HEK293 (cell line): ENCODE measurements around the gene CCL7.

ENCODE experiments used
- GLI4 ChIP-seq: fragments of 450-650 bp; formaldehyde crosslinking; IDR thresholded peaks from 2 replicates; pipeline ENCODE4 v1.5.1; 2016; ENCODE audit warnings: missing biosample characterization, missing genetic modification characterization
- SP2 ChIP-seq: fragments of 450-650 bp; formaldehyde crosslinking; IDR thresholded peaks from 2 replicates; pipeline ENCODE4 v1.5.1; 2016; ENCODE audit warnings: missing biosample characterization, missing genetic modification characterization
- ZNF24 ChIP-seq: fragments of 450-650 bp; formaldehyde crosslinking; IDR thresholded peaks from 2 replicates; pipeline ENCODE4 v1.5.1; 2016; ENCODE audit warnings: missing biosample characterization, missing genetic modification characterization
- ZNF555 ChIP-seq: fragments of 450-650 bp; formaldehyde crosslinking; conservative IDR thresholded peaks from 2 replicates; pipeline ENCODE4 v1.5.1; 2017; ENCODE audit warnings: missing biosample characterization, mild to moderate bottlenecking, missing genetic modification characterization, inconsistent platforms
- ZNF558 ChIP-seq: fragments of 450-650 bp; formaldehyde crosslinking; IDR thresholded peaks from 2 replicates; pipeline ENCODE4 v1.5.1; 2016; ENCODE audit warnings: missing biosample characterization, missing genetic modification characterization
- ZNF623 ChIP-seq: fragments of 450-650 bp; formaldehyde crosslinking; IDR thresholded peaks from 2 replicates; pipeline ENCODE4 v1.5.1; 2016; ENCODE audit warnings: missing biosample characterization, missing genetic modification characterization
- ZNF776 ChIP-seq: fragments of 450-650 bp; formaldehyde crosslinking; IDR thresholded peaks from 2 replicates; pipeline ENCODE4 v1.5.0; 2017; ENCODE audit warnings: missing biosample characterization, missing genetic modification characterization, borderline replicate concordance
- ZXDB ChIP-seq: fragments of 450-650 bp; formaldehyde crosslinking; IDR thresholded peaks from 2 replicates; pipeline ENCODE4 v1.5.1; 2016; ENCODE audit warnings: missing biosample characterization, missing genetic modification characterization
- TF ChIP-seq, protein P1 (sequence below): fragments of 450-650 bp; formaldehyde crosslinking; IDR thresholded peaks from 2 replicates; pipeline ENCODE4 v1.5.1; 2016; ENCODE audit warnings: missing biosample characterization, missing genetic modification characterization
- TF ChIP-seq, protein P2 (sequence below): sonication (generic); formaldehyde crosslinking; IDR thresholded peaks from 2 replicates; pipeline ENCODE4 v1.8.1; 2022; ENCODE audit warnings: mild to moderate bottlenecking, moderate library complexity, missing genetic modification reagents
- TF ChIP-seq, protein P3 (sequence below): fragments of 450-650 bp; formaldehyde crosslinking; optimal IDR thresholded peaks from 2 replicates; pipeline ENCODE3; 2016; ENCODE audit warnings: missing biosample characterization, mild to moderate bottlenecking, missing genetic modification characterization
- TF ChIP-seq, protein P4 (sequence below): fragments of 450-650 bp; formaldehyde crosslinking; IDR thresholded peaks from 2 replicates; pipeline ENCODE4 v1.5.1; 2016; ENCODE audit warnings: missing biosample characterization, missing genetic modification characterization

DNA sequence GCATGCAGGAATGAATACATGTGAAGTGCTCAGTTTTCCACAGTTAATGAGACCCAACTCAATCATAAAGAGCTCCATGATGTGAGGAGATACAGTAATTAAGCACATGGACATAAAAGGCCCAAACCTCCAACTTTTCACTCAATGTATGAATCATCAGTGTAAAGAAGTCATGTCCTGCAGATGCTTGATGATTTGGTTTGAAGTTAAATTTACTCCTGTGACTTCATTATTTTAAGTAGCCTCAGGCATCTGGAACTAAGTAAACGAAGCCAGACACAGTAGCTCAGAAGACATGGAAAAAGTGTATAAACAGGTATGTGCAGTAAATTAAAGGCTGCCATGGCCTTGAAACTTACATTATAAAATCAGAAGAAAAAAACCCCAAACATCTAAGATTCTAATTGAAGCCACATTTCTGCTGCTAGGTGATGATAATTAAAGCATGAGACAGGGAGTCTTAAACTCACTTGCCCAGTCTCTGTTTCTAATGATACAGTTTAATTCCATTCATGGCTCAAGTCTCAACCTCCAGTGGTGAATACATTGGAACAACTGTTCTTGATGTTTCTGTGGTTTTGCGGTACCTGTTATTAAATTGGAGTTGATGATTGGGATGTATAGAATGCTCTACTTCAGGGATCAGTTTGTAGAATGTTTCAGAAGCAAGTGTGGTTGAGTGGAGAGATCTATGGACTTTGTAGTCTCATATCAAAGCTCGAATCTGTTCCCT is 43.8 kb upstream of the CCL7 start:
- TF ChIP-seq SP2 (no peak), ZNF24 (no peak), ZNF776 (no peak), GLI4 (tag by site-specific recombination) (no peak), ZNF623 (no peak), ZXDB (tag by site-specific recombination) (no peak), ZNF555 (tag by site-specific recombination) (no peak), ZNF558 (no peak)
- TF ChIP-seq, protein P1, sequence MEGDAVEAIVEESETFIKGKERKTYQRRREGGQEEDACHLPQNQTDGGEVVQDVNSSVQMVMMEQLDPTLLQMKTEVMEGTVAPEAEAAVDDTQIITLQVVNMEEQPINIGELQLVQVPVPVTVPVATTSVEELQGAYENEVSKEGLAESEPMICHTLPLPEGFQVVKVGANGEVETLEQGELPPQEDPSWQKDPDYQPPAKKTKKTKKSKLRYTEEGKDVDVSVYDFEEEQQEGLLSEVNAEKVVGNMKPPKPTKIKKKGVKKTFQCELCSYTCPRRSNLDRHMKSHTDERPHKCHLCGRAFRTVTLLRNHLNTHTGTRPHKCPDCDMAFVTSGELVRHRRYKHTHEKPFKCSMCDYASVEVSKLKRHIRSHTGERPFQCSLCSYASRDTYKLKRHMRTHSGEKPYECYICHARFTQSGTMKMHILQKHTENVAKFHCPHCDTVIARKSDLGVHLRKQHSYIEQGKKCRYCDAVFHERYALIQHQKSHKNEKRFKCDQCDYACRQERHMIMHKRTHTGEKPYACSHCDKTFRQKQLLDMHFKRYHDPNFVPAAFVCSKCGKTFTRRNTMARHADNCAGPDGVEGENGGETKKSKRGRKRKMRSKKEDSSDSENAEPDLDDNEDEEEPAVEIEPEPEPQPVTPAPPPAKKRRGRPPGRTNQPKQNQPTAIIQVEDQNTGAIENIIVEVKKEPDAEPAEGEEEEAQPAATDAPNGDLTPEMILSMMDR (tag by site-specific recombination): no peak
- TF ChIP-seq, protein P2, sequence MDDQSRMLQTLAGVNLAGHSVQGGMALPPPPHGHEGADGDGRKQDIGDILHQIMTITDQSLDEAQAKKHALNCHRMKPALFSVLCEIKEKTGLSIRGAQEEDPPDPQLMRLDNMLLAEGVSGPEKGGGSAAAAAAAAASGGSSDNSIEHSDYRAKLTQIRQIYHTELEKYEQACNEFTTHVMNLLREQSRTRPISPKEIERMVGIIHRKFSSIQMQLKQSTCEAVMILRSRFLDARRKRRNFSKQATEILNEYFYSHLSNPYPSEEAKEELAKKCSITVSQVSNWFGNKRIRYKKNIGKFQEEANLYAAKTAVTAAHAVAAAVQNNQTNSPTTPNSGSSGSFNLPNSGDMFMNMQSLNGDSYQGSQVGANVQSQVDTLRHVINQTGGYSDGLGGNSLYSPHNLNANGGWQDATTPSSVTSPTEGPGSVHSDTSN (CRISPR knock-in tag): no peak
- TF ChIP-seq, protein P3, sequence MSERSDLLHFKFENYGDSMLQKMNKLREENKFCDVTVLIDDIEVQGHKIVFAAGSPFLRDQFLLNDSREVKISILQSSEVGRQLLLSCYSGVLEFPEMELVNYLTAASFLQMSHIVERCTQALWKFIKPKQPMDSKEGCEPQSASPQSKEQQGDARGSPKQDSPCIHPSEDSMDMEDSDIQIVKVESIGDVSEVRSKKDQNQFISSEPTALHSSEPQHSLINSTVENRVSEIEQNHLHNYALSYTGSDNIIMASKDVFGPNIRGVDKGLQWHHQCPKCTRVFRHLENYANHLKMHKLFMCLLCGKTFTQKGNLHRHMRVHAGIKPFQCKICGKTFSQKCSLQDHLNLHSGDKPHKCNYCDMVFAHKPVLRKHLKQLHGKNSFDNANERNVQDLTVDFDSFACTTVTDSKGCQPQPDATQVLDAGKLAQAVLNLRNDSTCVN (tag by site-specific recombination): no peak
- TF ChIP-seq, protein P4, sequence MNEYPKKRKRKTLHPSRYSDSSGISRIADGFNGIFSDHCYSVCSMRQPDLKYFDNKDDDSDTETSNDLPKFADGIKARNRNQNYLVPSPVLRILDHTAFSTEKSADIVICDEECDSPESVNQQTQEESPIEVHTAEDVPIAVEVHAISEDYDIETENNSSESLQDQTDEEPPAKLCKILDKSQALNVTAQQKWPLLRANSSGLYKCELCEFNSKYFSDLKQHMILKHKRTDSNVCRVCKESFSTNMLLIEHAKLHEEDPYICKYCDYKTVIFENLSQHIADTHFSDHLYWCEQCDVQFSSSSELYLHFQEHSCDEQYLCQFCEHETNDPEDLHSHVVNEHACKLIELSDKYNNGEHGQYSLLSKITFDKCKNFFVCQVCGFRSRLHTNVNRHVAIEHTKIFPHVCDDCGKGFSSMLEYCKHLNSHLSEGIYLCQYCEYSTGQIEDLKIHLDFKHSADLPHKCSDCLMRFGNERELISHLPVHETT (tag by site-specific recombination): no peak
